SK-N-MC (cell line): ENCODE data around the gene CPNE6.
"Not testable (repeated sequence)": the region's sequence is repeated elsewhere in the genome, so short reads cannot be mapped to it uniquely, and the experiment has no call there.

ENCODE experiments used
- DNase-seq: peaks from one replicate; pipeline ENCODE4 v3.0.0-alpha.2; 2011; ENCODE audit warnings: low read depth, low spot score
- H3K27ac ChIP-seq: fragments of 200-600 bp; sonication (generic); 2 replicates; pipeline ENCODE4 v1.5.1; 2016; ENCODE audit warnings: mixed run types
- H3K36me3 ChIP-seq: fragments of 200-600 bp; sonication (generic); 2 replicates; pipeline ENCODE4 v1.6.1; 2017; ENCODE audit warnings: antibody characterized with exemption, low read length, mixed read lengths; ENCODE audit not compliant: insufficient read depth
- H3K4me3 ChIP-seq: fragments of 200-600 bp; sonication (generic); 2 replicates; pipeline ENCODE4 v1.5.1; 2016
- H3K9ac ChIP-seq: fragments of 200-600 bp; sonication (generic); 2 replicates; pipeline ENCODE4 v1.8.0; 2017; ENCODE audit warnings: mixed run types, mixed read lengths; ENCODE audit not compliant: insufficient read length
- H3K9me3 ChIP-seq: fragments of 200-600 bp; sonication (generic); 2 replicates; pipeline ENCODE4 v1.6.1; 2017; ENCODE audit warnings: low read depth, mild to moderate bottlenecking, antibody characterized with exemption, low read length, moderate library complexity, mixed read lengths
- EZH2 ChIP-seq: fragments of 200-600 bp; sonication (generic); IDR thresholded peaks from one replicate; pipeline ENCODE4 v1.6.1; 2017; ENCODE audit warnings: antibody characterized with exemption
- FOXP2 ChIP-seq: optimal IDR thresholded peaks from 2 replicates; pipeline ENCODE3; 2011; ENCODE audit warnings: mild to moderate bottlenecking, moderate library complexity; ENCODE audit not compliant: insufficient read depth; ENCODE audit errors: extremely low read length, control extremely low read depth
- POLR2AphosphoS5 ChIP-seq: IDR thresholded peaks from 2 replicates; pipeline ENCODE4 v1.6.1; 2012; ENCODE audit warnings: mild to moderate bottlenecking, low read depth, low read length, borderline replicate concordance

The CPNE6 gene

GRCh38 chr14:24038686-24039085 is 32.7 kb upstream of the CPNE6 start:
- no peaks in the 10 kb centered on the region for H3K36me3 ChIP-seq
- H3K27ac ChIP-seq: no peak overlapping the region
- TF ChIP-seq EZH2 (no peak), FOXP2 (no peak), POLR2AphosphoS5 (no peak)
- H3K9ac ChIP-seq: no peak overlapping the region
- no peak overlapping the region for H3K4me3 ChIP-seq
- H3K9me3 ChIP-seq: no peaks in the 10 kb centered on the region
- DNase-seq: no peak

DNA sequence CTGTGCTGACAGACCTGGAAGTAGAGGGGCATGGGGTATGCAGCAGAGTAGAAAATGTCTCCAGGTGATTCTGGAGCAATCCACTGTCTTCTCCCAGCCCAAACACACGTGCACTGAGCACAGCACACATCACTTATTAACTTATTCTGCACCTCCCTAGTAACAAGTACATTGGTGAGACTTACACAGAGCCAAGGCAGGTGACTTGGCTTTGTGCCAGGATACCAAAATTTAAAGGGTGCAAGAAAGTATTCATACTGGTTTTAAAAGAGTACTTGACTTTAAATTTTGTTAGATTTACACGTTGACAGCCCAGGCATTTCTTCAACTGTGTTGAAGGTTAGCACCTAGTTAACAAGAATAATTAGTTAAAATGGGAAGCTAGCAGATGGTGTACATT is 30.7 kb upstream of the CPNE6 start:
- no peak for DNase-seq
- H3K27ac ChIP-seq: no peak overlapping the region
- H3K36me3 ChIP-seq: no peaks in the 10 kb centered on the region
- H3K9me3 ChIP-seq: no peaks in the 10 kb centered on the region
- no peak overlapping the region for H3K4me3 ChIP-seq
- no peak overlapping the region for H3K9ac ChIP-seq
- TF ChIP-seq POLR2AphosphoS5: no peak

DNA sequence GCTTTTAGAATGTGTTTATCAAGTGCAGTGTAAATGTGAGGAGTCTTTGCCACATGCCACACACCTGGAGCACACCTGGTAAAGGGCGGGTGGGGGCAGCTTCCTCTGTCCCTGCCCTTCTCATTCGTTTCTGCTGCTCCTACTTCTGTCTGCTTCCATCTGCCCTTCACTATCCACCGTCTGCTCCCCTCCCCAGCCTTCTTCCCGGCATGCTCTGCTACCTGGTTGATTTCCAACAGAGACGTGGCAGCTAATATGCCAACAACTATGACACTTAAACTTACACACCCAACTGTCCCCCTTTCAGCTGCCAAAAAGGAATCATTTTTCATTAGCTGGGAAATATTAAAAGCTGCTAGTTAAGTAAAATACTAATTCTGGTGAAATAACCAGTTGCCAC is 28.6 kb upstream of the CPNE6 start:
- Histone ChIP-seq H3K9ac (no peak overlapping the region), H3K4me3 (no peak overlapping the region), H3K9me3 (no peaks in the 10 kb centered on the region), H3K27ac (no peak overlapping the region), H3K36me3 (no peaks in the 10 kb centered on the region)
- TF ChIP-seq EZH2: no peak
- no peak for TF ChIP-seq POLR2AphosphoS5
- no peak for TF ChIP-seq FOXP2
- DNase-seq: no peak

DNA sequence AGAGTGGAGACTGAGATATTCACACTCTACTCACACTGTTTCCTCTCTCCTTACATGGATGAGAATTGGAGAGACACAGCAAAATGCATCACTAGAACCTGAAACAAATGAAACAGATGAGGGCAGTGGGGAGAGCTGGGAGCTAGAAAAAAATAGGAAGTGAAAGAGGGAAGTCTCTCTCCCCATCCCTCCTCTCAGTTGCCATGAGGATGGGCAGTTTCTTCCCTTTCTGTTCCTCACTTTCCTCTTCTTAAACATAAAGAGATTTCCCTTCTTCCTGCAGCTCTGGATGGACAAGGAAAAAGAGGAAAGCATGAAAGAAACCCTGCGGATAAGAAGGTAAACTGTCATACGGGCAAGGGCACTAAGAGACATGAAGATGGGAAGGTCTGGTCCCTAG is 22.4 kb upstream of the CPNE6 start:
- not testable (repeated sequence) for H3K9me3 ChIP-seq, H3K4me3 ChIP-seq, DNase-seq, H3K9ac ChIP-seq, H3K27ac ChIP-seq, H3K36me3 ChIP-seq

- not testable (repeated sequence) for H3K9ac ChIP-seq, H3K9me3 ChIP-seq, DNase-seq, H3K4me3 ChIP-seq, H3K27ac ChIP-seq, H3K36me3 ChIP-seq
Observed at GRCh38 chr14:24050753-24051152, 20.6 kb upstream of the CPNE6 start.

DNA sequence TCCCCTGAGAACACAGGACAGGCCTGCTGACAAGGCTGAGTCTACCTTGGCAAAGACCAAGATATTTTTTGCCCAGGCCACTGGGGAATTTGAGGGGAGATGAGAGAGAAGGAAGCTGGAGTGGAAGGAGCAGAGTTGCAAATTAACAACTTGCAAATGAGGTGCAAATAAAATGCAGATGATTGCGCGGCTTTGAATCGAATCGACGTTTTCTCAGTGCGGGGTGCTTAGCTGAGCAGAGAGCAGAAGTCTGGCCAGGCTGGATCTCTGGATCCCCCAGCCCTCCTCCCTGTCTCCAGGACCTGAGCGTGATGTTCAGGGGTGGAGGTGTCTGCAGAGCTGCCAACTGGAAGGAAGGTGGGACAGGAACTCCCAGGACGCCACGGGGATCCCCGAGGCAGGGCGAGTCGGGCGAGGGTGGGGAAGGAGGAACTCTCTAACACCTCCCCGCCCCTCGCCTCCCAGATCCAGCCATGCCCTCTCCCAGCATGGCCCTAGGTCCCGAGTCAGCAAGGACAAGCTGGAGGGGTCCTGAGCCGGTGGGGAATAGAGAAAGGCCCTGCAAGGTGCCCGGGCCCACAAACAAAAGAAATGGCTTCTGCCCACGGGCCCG is 20.1 kb upstream of the CPNE6 start:
- Histone ChIP-seq H3K27ac (no peak overlapping the region), H3K9ac (peak overlapping the region; percentile 83), H3K9me3 (no peaks in the 10 kb centered on the region), H3K36me3 (no peaks in the 10 kb centered on the region), H3K4me3 (peak overlapping the region; percentile 84)
- TF ChIP-seq POLR2AphosphoS5 (no peak), FOXP2 (no peak), EZH2 (no peak)
- DNase-seq: no peak

DNA sequence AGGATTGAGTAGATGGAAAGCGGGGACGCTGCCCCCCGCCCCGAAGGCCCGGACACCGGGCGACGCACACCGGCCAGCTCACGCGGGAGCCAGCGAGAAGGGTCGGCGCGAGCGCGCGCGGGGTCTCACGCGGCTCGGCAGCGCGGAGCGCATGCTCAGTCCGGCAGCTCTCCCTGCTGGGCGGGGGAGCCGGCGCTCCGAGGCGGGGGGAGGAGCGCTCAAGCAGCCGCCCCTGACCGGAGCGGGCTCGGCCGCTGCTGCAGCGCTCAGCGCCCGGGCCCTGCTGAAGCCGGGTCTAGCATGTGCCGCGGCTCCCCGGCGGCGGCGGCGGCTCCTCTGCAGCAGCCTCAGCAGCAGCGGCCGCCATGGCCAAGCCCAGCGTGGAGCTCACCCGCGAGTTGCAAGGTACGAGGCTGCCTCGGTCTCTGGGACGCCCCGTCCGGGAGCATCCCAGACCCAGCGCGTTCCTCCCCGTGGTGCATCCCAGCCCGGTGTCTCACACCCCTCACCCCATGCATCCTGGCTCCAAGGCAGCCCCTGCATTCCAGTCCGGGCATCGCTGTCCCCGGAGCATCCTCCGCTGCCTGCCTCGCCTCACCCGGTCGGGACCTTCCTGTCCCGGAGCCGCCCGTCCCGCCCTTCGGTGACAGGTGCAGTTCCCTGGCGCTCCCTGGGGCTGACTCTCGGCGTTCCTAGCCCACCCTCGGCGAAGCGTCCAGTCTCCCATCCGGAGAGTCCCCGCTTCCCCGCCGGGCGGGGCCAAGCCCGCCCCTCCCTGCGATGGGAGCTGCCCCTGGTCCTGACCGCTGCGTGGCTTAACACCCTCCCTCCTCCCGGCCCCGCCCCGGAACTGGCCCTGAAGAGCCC is 19.3 kb upstream of the CPNE6 start, which contains the start of gene CARMIL3:
Gene CARMIL3, plus strand, starts transcription at position 221 of the 867 bp plus-strand sequence. Its CDS starts 145 bp downstream, at position 366.
- Histone ChIP-seq H3K4me3 (peak within 1 kb of the TSS; percentile 84), H3K36me3 (no peaks in the 10 kb centered on the region), H3K9me3 (no peaks in the 10 kb centered on the region), H3K9ac (peak within 1 kb of the TSS; percentile 83), H3K27ac (no peak within 1 kb of the TSS)
- no peak for TF ChIP-seq FOXP2
- peak; percentile 58; the same call in 1 of the 2 replicates for TF ChIP-seq POLR2AphosphoS5
- DNase-seq: no peak

DNA sequence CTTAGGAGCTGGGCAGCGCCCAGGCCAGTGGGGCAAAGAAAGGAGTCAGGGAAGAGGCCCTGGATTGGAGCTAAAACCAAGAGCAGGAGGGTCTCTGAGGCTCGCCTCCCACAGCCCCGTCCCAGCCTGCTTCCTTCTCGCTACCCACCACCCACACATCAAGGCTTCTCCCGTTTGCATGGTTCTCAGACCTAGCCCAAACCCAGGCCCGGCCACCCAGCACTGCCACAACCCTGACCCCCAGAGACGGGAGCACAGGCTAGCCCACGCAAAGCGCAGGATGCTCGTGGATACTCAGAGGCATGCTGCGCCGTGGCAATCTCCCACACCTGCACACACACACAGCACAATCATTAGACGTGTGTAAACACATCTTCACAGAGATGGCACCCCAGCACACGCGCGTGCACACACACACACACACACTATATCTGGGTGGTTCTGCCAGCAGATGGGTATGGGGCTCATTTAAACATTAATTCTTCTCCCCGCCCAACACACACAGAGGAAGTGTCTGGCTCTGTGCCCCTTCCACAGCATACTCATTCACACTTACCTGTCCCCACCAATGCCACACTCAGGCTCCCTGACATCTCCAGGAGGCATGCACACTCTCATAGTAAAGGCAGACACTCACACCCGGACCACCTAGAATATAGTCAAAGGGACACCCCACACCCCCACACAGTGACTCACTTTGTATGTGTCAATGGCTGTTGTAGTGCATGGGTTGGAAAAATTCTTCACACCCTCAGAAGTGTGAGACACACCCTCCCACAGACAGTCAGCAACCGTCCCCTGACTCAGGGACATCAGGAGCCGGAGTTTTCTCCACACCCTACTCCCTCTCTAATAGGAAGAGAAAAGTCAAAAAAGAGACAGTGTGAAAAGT is 18.5 kb upstream of the CPNE6 start:
- TF ChIP-seq FOXP2 (no peak), EZH2 (no peak), POLR2AphosphoS5 (no peak)
- no peak overlapping the region for H3K9ac ChIP-seq

More for the DNA sequence above, 18.5 kb upstream of the CPNE6 start:
- Histone ChIP-seq H3K4me3 (peak overlapping the region; percentile 84), H3K36me3 (no peaks in the 10 kb centered on the region), H3K27ac (no peak overlapping the region), H3K9me3 (no peaks in the 10 kb centered on the region)
- no peak for DNase-seq
